ENCODE measurements around the gene PROCA1.

PROCA1 gene

DNA sequence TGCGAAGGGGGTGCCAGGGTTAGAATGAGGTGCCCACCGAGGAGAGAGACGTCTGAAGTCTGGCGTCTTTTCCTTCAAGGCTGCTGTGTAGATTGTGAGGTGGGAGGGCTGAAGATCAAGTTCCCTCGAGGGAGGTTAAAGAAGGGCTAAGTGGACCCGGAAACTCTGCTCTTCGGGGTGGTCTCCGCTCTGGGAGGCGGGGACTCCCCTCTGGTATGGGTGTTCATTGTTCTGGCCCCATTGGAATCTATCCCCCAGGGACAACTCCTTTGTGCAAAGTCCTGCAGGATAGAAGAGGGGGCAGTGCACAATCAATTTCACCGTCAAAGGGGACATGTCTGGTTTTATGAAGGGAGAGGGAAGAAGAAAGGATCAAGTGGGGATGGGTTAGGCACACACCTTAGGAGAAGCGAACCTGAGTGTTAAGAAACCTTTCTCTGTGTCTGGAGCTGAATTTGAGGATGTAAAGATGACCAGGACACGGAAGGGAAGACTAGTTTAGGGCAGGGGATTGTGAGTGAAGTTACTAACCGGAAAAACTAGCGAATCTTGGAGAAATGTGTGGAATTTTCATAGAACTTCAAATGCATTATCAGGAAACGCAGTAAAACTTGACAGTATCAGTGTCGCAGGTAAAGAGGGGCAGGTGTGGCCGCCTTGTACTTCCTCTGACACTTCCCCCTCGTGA is 6.8 kb upstream of the PROCA1 start:
- H3K36me3 ChIP-seq (ENCODE audit: control insufficient read depth, insufficient read depth, low read length): no peaks in the 10 kb centered on the region
- H3K27ac ChIP-seq: peak overlapping the region; percentile 86
- no peak overlapping the region for H3K9ac ChIP-seq
- peak overlapping the region; percentile 93 for H2AFZ ChIP-seq
- H3K4me3 ChIP-seq (ENCODE audit: low read depth, low read length): peak overlapping the region; percentile 67
- H3K9me3 ChIP-seq (ENCODE audit: control insufficient read depth, low read length): no peaks in the 10 kb centered on the region
- TF ChIP-seq, protein P1, sequence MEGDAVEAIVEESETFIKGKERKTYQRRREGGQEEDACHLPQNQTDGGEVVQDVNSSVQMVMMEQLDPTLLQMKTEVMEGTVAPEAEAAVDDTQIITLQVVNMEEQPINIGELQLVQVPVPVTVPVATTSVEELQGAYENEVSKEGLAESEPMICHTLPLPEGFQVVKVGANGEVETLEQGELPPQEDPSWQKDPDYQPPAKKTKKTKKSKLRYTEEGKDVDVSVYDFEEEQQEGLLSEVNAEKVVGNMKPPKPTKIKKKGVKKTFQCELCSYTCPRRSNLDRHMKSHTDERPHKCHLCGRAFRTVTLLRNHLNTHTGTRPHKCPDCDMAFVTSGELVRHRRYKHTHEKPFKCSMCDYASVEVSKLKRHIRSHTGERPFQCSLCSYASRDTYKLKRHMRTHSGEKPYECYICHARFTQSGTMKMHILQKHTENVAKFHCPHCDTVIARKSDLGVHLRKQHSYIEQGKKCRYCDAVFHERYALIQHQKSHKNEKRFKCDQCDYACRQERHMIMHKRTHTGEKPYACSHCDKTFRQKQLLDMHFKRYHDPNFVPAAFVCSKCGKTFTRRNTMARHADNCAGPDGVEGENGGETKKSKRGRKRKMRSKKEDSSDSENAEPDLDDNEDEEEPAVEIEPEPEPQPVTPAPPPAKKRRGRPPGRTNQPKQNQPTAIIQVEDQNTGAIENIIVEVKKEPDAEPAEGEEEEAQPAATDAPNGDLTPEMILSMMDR (IDR thresholded peaks at IDR 0.05): no peak
- H3K4me1 ChIP-seq: peaks cover 18% of the 10 kb centered on the region
- peak overlapping the region; percentile 88 for H3K4me2 ChIP-seq (ENCODE audit: low read length)
- H3K27me3 ChIP-seq (ENCODE audit: control insufficient read depth, insufficient read depth, low read length): no peaks in the 10 kb centered on the region
- peaks cover 8% of the 10 kb centered on the region for H3K79me2 ChIP-seq

DNA sequence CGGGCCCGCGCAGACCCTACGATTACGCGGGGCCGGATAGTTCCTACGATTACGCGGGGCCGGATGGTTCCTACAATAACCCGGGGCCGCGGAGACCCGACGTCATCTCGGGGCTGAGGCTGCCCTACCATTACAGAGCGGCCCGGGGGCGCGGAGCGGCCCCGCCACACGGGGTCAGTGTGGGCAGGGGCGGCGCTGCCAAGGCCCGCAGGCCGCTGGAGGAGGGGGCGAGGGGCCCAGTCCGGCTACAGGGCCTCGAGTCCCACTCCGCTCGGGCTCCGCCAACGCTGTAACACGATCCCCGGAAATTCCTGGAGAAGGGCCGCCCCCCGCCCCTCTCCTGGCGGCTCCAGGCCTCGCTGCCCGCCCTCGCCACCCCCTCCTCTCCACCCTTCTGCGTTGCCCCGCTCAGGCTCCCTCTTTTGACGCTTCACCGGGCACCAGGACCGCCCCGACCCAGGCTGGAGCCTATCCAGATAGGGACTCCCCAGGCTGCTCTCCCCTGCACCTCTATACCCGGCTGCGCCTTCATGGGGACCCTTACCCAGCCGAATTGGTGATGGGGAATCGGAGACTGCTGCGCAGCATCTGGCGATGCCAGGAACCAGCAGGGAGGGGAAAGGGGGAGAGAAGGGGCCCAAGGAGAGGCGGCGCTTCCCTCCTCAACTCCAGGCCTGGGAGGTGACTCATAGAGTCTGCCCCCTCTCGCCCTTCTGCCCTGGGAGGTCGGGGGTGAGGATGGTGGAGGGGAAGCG is 6.1 kb upstream of the PROCA1 start, which contains the start of gene RAB34:
Gene RAB34, minus strand, starts transcription at position 291 of the 755 bp plus-strand sequence. CDS start 602 bp downstream, outside the sequence.
- no peaks in the 10 kb centered on the region for H3K36me3 ChIP-seq (ENCODE audit: control insufficient read depth, insufficient read depth, low read length)
- H3K27ac ChIP-seq: peak within 1 kb of the TSS; percentile 86
- peak within 1 kb of the TSS; percentile 67 for H3K4me3 ChIP-seq (ENCODE audit: low read depth, low read length)
- peaks cover 18% of the 10 kb centered on the region for H3K4me1 ChIP-seq
- H3K4me2 ChIP-seq (ENCODE audit: low read length): peak within 1 kb of the TSS; percentile 88
- H3K9me3 ChIP-seq (ENCODE audit: control insufficient read depth, low read length): no peaks in the 10 kb centered on the region
- peak within 1 kb of the TSS; percentile 93 for H2AFZ ChIP-seq
- TF ChIP-seq, protein P1 (IDR thresholded peaks at IDR 0.05): peak; percentile 33
- H3K79me2 ChIP-seq: peaks cover 8% of the 10 kb centered on the region
- H3K9ac ChIP-seq: peak within 1 kb of the TSS; percentile 62
- no peaks in the 10 kb centered on the region for H3K27me3 ChIP-seq (ENCODE audit: control insufficient read depth, insufficient read depth, low read length)

GRCh38 chr17:28716740-28717577 is 5.3 kb upstream of the PROCA1 start:
- TF ChIP-seq, protein P1 (IDR thresholded peaks at IDR 0.05): no peak
- Histone ChIP-seq H3K27me3 (ENCODE audit: control insufficient read depth, insufficient read depth, low read length) (no peaks in the 10 kb centered on the region), H3K36me3 (ENCODE audit: control insufficient read depth, insufficient read depth, low read length) (no peaks in the 10 kb centered on the region), H3K4me2 (ENCODE audit: low read length) (peak overlapping the region; percentile 88), H3K9me3 (ENCODE audit: control insufficient read depth, low read length) (no peaks in the 10 kb centered on the region), H3K4me1 (peaks cover 15% of the 10 kb centered on the region), H3K27ac (peak overlapping the region; percentile 86), H3K9ac (peak overlapping the region; percentile 62), H3K79me2 (peaks cover 8% of the 10 kb centered on the region), H3K4me3 (ENCODE audit: low read depth, low read length) (peak overlapping the region; percentile 67), H2AFZ (peak overlapping the region; percentile 93)

DNA sequence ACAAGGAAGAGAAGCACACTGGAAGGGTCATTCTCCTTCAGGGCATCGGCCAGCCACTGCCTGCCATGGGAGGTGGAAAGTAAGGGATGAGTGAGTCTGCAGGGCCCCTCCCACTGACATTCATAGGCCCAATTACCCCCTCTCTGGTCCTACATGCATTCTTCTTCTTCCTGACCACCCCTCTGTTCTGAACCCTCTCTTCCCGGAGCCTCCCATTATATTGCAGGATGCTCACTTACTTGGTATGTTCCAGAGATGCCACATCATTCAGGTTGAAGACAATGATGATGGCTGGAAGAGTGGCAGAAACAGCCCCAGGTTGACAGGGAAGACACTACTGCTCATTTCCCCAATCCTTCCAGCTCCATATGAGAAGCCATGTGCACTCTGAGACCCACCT is 3.5 kb upstream of the PROCA1 start:
- Histone ChIP-seq H3K9me3 (ENCODE audit: control insufficient read depth, low read length) (no peaks in the 10 kb centered on the region), H3K4me1 (peaks cover 9% of the 10 kb centered on the region), H3K79me2 (peaks cover 3% of the 10 kb centered on the region), H3K4me3 (ENCODE audit: low read depth, low read length) (no peak overlapping the region), H2AFZ (no peak overlapping the region), H3K27me3 (ENCODE audit: control insufficient read depth, insufficient read depth, low read length) (no peaks in the 10 kb centered on the region), H3K36me3 (ENCODE audit: control insufficient read depth, insufficient read depth, low read length) (no peaks in the 10 kb centered on the region), H3K4me2 (ENCODE audit: low read length) (no peak overlapping the region), H3K9ac (no peak overlapping the region), H3K27ac (no peak overlapping the region)
- TF ChIP-seq, protein P1 (IDR thresholded peaks at IDR 0.05): no peak
